Nephron (organoid): ENCODE measurements around the gene LAMA5.

Experiments
- H3K27ac Mint-ChIP-seq, 3 experiments: 2 replicates each; pipeline ENCODE4 v1.8.0; 2020; ENCODE audit warnings: mixed read lengths in 3 of 3, mild to moderate bottlenecking in 2 of 3, moderate library complexity in 1 of 3
- H3K27me3 Mint-ChIP-seq: 2 replicates; pipeline ENCODE4 v1.8.0; 2021; ENCODE audit warnings: low read depth, mild to moderate bottlenecking, moderate library complexity, mixed read lengths
- H3K36me3 Mint-ChIP-seq: 2 replicates; pipeline ENCODE4 v1.8.0; 2020; ENCODE audit warnings: low read depth, mixed read lengths
- H3K4me1 Mint-ChIP-seq: 2 replicates; pipeline ENCODE4 v1.8.0; 2020; ENCODE audit warnings: mixed read lengths
- H3K4me3 Mint-ChIP-seq, 3 experiments: 2 replicates each; pipeline ENCODE4 v1.8.0; 2020; ENCODE audit warnings: mild to moderate bottlenecking in 3 of 3, mixed read lengths in 3 of 3, moderate library complexity in 2 of 3
- H3K9me3 Mint-ChIP-seq: 2 replicates; pipeline ENCODE4 v1.8.0; 2020; ENCODE audit warnings: mixed read lengths
- CTCF ChIP-seq, 3 experiments: fragments of 200-600 bp; sonication (generic); IDR thresholded peaks; one replicate each; pipeline ENCODE4 v1.5.0; 2021; ENCODE audit warnings: antibody characterized with exemption in 3 of 3; ENCODE audit not compliant: unreplicated experiment in 3 of 3

The LAMA5 gene

GRCh38 chr20:62314711-62315302, 52.3 kb downstream of the LAMA5 start:
- H3K4me1 Mint-ChIP-seq = no peaks in the 10 kb centered on the region
- H3K4me3 Mint-ChIP-seq = no peak overlapping the region
- peaks cover 7% of the 10 kb centered on the region for H3K36me3 Mint-ChIP-seq
- H3K27me3 Mint-ChIP-seq = no peaks in the 10 kb centered on the region
- H3K9me3 Mint-ChIP-seq = no peaks in the 10 kb centered on the region
- no peak for TF ChIP-seq CTCF (IDR thresholded peaks at IDR 0.05; ENCODE audit: unreplicated experiment in 3 of 3)
- no peak overlapping the region for H3K27ac Mint-ChIP-seq

- Mint-ChIP-seq H3K27ac (no peak overlapping the region), H3K4me1 (no peaks in the 10 kb centered on the region), H3K27me3 (no peaks in the 10 kb centered on the region), H3K36me3 (peaks cover 6% of the 10 kb centered on the region), H3K9me3 (no peaks in the 10 kb centered on the region), H3K4me3 (no peak overlapping the region)
- TF ChIP-seq CTCF (IDR thresholded peaks at IDR 0.05; ENCODE audit: unreplicated experiment in 3 of 3) = no peak
Observed at GRCh38 chr20:62314339-62314638, 52.8 kb downstream of the LAMA5 start.

GRCh38 chr20:62313460-62314338, 53.4 kb downstream of the LAMA5 start:
- TF ChIP-seq CTCF (IDR thresholded peaks at IDR 0.05; ENCODE audit: unreplicated experiment in 3 of 3) = no peak
- Mint-ChIP-seq H3K4me1 (no peaks in the 10 kb centered on the region), H3K36me3 (peaks cover 6% of the 10 kb centered on the region), H3K27me3 (no peaks in the 10 kb centered on the region), H3K27ac (no peak overlapping the region), H3K4me3 (no peak overlapping the region), H3K9me3 (no peaks in the 10 kb centered on the region)

GRCh38 chr20:62313021-62313420, 54.1 kb downstream of the LAMA5 start:
- no peaks in the 10 kb centered on the region for H3K27me3 Mint-ChIP-seq

GRCh38 chr20:62312662-62312977, 54.5 kb downstream of the LAMA5 start:
- no peaks in the 10 kb centered on the region for H3K27me3 Mint-ChIP-seq
- TF ChIP-seq CTCF (IDR thresholded peaks at IDR 0.05; ENCODE audit: unreplicated experiment in 3 of 3) = no peak
- no peaks in the 10 kb centered on the region for H3K9me3 Mint-ChIP-seq
- no peak overlapping the region for H3K4me3 Mint-ChIP-seq
- H3K4me1 Mint-ChIP-seq = no peaks in the 10 kb centered on the region
- peaks cover 10% of the 10 kb centered on the region for H3K36me3 Mint-ChIP-seq
- H3K27ac Mint-ChIP-seq = no peak overlapping the region

More at GRCh38 chr20:62313021-62313420, 54.1 kb downstream of the LAMA5 start:
- no peak overlapping the region for H3K27ac Mint-ChIP-seq
- no peaks in the 10 kb centered on the region for H3K4me1 Mint-ChIP-seq
- no peaks in the 10 kb centered on the region for H3K9me3 Mint-ChIP-seq
- no peak overlapping the region for H3K4me3 Mint-ChIP-seq
- no peak for TF ChIP-seq CTCF (IDR thresholded peaks at IDR 0.05; ENCODE audit: unreplicated experiment in 3 of 3)
- H3K36me3 Mint-ChIP-seq = peaks cover 10% of the 10 kb centered on the region
